Thymus (tissue), 11 donors: ENCODE data around the gene FNDC10. TPM values are rescaled to one million over a fixed set of nuclear protein-coding genes. Genes with fewer than 3 reads are reported as not detected.
A peak's percentile ranks its signal among the peaks of the same experiment; 100 is the strongest.

Experiments
- DNase-seq, 9 donors: peaks; one replicate each; pipeline ENCODE4 v3.0.0-alpha.2; 2013; ENCODE audit warnings: low spot score in 9 of 9, low read depth in 6 of 9, missing footprints in 1 of 9
- H3K27ac ChIP-seq, 2 donors: one replicate each; pipeline ENCODE4 v1.5.1; 2013; ENCODE audit warnings: control low read depth in 1 of 2, low read depth in 1 of 2, low read length in 1 of 2, mild to moderate bottlenecking in 1 of 2, moderate library complexity in 1 of 2
- H3K27me3 ChIP-seq, 2 donors: one replicate each; pipeline ENCODE4 v1.5.1; 2013; ENCODE audit warnings: low read length in 1 of 2; ENCODE audit not compliant: control insufficient read depth in 2 of 2, insufficient read depth in 1 of 2
- H3K36me3 ChIP-seq, 2 donors: one replicate each; pipeline ENCODE4 v1.5.1; 2013; ENCODE audit warnings: low read length in 1 of 2, mild to moderate bottlenecking in 1 of 2, moderate library complexity in 1 of 2; ENCODE audit not compliant: control insufficient read depth in 2 of 2, insufficient read depth in 2 of 2
- H3K4me1 ChIP-seq, 2 donors: one replicate each; pipeline ENCODE4 v1.5.1; 2013; ENCODE audit warnings: low read length in 2 of 2; ENCODE audit not compliant: control insufficient read depth in 2 of 2, insufficient read depth in 2 of 2
- H3K4me3 ChIP-seq, 2 donors: one replicate each; pipeline ENCODE4 v1.5.1; 2013; ENCODE audit warnings: low read length in 2 of 2, control low read depth in 1 of 2, mild to moderate bottlenecking in 1 of 2
- H3K9me3 ChIP-seq, 2 donors: one replicate each; pipeline ENCODE4 v1.5.1; 2013; ENCODE audit warnings: low read length in 1 of 2, mild to moderate bottlenecking in 1 of 2; ENCODE audit not compliant: control insufficient read depth in 2 of 2, insufficient read depth in 1 of 2
- WGBS: extraction: QIAGEN DNeasy Blood & Tissue Kit; methylation state at CpG from one replicate; pipeline ENCODE4 v1.1.7; 2013; 5-methylcytosine and 5-hydroxymethylcytosine counted together
- polyA plus RNA-seq: library from polyadenylated mRNA; stranded (reverse); fragments of 200-250 nt; gene quantifications from one replicate; pipeline ENCODE4 v1.2.3, GENCODE V29; 2013
- total RNA-seq: library from RNA; stranded (reverse); fragments of 120-200 nt; gene quantifications from one replicate; pipeline ENCODE4 v1.2.4, GENCODE V29; 2013
- donor health status: healthy.

FNDC10 gene
- total and polyA plus RNA-seq, 2 donors: 0.24 to 0.80 TPM

DNA sequence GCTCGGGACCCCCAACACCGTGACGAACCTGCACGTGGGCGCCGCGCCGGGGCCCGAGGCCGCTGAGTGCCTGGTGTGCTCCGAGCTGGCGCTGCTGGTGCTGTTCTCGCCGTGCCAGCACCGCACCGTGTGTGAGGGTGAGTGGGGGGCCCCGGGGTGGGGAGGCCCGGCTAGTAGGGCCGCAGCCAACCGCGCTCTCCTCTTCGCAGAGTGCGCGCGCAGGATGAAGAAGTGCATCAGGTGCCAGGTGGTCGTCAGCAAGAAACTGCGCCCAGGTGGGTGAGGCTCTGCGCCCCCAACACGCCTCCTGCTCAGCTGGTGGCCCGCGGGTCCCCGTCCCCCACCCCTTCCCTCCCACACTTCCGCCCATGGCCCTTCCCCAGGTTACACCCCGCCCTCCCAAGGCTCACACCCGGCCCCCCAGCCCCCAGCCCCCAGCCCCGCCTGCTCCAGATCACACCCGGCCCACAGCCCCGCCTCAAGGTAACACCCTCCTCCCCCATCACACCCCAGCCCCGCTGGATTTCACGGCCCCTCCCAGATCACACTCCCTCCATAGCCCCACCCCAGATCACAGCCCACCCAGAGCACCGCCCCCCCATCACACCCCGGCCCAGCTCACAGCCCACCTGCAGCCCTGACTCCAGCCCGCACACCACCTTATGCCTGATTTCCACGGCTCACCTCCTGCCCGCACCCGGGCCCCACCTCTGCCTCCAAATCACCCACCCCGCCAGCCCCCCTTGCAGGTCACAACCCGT lies 29.7 kb upstream of the FNDC10 start:
- DNase-seq: peak; percentile 59 to 91 (median 73)
- Histone ChIP-seq H3K4me1 (peaks cover 12 to 36% of the 10 kb centered on the region in 2 donors), H3K9me3 (no peaks in the 10 kb centered on the region), H3K27me3 (peaks cover 16 to 21% of the 10 kb centered on the region in 2 donors), H3K36me3 (peaks cover 7 to 16% of the 10 kb centered on the region in 2 donors), H3K4me3 (peak overlapping the region; percentile 51 to 65), H3K27ac (peak overlapping the region; percentile 96)
- WGBS: 16% methylated on average over 47 of the region's 48 CpGs

DNA sequence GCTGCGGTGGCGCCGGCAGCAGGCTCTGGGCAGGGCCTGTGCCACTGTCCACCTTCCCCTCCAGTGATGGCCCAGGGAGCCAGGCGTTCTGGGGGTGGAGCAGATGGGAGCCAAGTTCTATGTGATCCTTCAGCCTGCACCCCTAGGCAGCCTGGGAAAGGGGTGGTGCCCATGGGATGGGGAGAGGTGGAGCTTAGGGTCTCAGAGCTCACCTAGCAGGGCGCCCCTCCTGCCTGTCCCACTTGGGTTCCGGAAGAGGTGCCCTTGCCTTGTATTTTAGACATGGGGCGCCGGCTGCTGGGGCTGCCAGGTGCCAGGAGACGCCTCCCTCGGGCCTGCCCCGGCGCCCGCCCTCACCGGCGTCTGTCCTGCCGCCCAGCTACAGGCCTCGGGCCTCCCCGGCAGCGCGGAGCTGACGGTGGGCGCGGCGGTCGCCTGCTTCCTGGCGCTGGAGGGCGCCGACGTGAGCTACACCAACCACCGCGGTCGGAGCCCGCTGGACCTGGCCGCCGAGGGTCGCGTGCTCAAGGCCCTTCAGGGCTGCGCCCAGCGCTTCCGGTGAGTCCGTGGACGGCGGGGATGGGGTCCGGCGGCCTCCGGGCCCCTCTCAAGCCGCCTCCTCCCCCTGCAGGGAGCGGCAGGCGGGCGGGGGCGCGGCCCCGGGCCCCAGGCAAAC lies 29.0 kb upstream of the FNDC10 start:
- peaks cover 12 to 36% of the 10 kb centered on the region in 2 donors for H3K4me1 ChIP-seq
- H3K27ac ChIP-seq: peak overlapping the region; percentile 96
- DNase-seq: peak in 3 of 9 donors; percentile 40 to 66 (median 44)
- peaks cover 16 to 21% of the 10 kb centered on the region in 2 donors for H3K27me3 ChIP-seq
- peak overlapping the region; percentile 51 to 65 for H3K4me3 ChIP-seq
- 31% methylated on average over 53 of the region's 53 CpGs for WGBS
- H3K36me3 ChIP-seq: peaks cover 7 to 16% of the 10 kb centered on the region in 2 donors
- no peaks in the 10 kb centered on the region for H3K9me3 ChIP-seq

DNA sequence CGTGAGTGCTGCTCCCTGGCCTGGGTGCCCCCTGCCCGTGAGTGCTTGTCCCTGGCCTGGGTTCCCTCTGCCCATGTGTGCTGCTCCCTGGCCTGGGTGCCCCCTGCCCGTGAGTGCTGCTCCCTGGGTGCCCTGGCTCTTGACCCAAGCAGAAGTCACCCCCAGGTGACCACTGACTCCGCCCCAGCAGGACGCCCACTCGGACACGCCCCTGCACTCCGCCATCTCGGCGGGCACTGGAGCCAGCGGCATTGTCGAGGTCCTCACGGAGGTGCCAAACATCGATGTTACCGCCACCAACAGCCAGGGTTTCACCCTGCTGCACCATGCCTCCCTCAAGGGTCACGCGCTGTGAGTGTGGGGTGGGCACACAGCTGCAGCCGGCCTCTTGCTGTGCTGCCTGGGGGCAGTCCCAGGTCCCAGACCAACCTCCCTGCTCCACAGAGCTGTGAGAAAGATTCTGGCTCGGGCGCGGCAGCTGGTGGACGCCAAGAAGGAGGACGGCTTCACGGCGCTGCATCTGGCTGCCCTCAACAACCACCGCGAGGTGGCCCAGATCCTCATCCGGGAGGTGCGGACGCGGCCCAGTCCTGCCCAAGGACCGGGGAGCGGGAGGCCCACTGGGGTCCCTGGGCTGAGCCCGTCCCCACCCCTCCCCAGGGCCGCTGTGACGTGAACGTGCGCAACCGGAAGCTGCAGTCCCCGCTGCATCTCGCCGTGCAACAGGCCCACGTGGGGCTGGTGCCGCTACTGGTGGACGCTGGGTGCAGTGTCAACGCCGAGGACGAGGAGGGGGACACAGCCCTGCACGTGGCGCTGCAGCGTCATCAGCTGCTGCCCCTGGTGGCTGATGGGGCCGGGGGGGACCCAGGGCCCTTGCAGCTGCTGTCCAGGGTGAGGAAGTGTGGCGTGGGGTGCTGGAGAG lies 28.2 kb upstream of the FNDC10 start:
- peak overlapping the region; percentile 51 to 65 for H3K4me3 ChIP-seq
- WGBS: 98% methylated on average over 53 of the region's 53 CpGs
- peaks cover 16 to 21% of the 10 kb centered on the region in 2 donors for H3K27me3 ChIP-seq
- peak overlapping the region in 1 of 2 donors; percentile 96 for H3K27ac ChIP-seq
- H3K36me3 ChIP-seq: peaks cover 7 to 16% of the 10 kb centered on the region in 2 donors
- H3K4me1 ChIP-seq: peaks cover 12 to 36% of the 10 kb centered on the region in 2 donors
- H3K9me3 ChIP-seq: no peaks in the 10 kb centered on the region
- DNase-seq: no peak

DNA sequence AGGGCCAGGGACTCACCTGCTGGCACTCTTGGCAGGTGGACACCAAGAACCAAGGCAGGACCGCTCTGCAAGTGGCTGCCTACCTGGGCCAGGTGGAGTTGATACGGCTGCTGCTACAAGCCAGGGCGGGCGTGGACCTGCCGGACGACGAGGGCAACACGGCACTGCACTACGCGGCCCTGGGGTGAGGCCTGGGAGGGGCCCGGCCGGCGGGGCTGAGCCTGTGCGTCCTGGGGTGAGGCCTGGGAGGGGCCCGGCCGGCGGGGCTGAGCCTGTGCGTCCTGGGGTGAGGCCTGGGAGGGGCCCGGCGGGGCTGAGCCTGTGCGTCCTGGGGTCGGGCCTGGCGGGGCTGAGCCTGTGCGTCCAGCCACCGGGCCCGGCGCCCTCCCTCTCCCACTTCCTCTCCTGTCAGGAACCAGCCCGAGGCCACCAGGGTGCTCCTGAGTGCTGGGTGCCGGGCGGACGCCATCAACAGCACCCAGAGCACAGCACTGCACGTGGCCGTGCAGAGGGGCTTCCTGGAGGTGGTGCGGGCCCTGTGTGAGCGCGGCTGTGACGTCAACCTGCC lies 27.4 kb upstream of the FNDC10 start:
- H3K27me3 ChIP-seq: peaks cover 16 to 20% of the 10 kb centered on the region in 2 donors
- peaks cover 7 to 16% of the 10 kb centered on the region in 2 donors for H3K36me3 ChIP-seq
- no peak overlapping the region for H3K4me3 ChIP-seq
- no peak overlapping the region for H3K27ac ChIP-seq
- H3K9me3 ChIP-seq: no peaks in the 10 kb centered on the region
- no peak for DNase-seq
- 95% methylated on average over 37 of the region's 37 CpGs for WGBS
- peaks cover 12 to 36% of the 10 kb centered on the region in 2 donors for H3K4me1 ChIP-seq

DNA sequence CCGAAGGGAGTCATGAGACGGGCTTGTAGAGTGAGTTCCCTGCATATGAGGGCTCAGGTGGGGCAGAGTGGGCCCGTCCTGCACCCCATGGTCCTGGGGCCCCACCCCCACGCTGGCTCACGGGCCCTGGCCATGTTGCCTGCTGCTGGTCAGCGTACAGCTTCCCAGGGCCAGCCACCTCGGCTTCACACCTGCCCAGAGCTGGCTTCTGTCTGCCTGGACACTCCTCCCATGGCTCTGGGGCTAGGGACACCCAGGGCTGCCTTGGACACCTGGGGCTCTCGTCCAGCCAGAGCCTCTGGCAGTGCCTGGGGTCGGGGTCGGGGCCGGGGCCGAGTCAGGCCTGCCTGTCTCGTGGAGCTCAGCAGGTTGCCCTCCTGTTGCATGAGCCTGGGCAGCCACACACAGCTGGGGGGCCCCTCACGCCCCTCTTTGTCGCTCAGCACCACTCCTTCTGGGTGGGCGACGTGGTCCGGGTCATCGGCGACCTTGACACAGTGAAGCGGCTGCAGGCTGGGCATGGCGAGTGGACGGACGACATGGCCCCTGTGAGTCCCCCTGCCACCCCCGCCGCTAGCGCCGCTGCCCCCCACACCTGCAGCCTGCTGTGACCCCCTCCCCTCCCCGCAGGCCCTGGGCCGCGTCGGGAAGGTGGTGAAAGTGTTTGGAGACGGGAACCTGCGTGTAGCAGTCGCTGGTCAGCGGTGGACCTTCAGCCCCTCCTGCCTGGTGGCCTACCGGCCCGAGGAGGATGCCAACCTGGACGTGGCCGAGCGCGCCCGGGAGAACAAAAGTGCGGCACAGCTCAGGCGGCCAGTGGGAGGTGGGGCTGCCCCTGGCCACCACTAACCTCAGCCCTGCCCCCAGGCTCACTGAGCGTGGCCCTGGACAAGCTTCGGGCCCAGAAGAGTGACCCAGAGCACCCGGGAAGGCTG lies 26.5 kb upstream of the FNDC10 start:
- no peak overlapping the region for H3K4me3 ChIP-seq
- peaks cover 8 to 12% of the 10 kb centered on the region in 2 donors for H3K27me3 ChIP-seq
- H3K27ac ChIP-seq: no peak overlapping the region
- H3K9me3 ChIP-seq: no peaks in the 10 kb centered on the region
- 97% methylated on average over 48 of the region's 48 CpGs for WGBS
- H3K4me1 ChIP-seq: peaks cover 9 to 29% of the 10 kb centered on the region in 2 donors
- no peak for DNase-seq
- peaks cover 7 to 16% of the 10 kb centered on the region in 2 donors for H3K36me3 ChIP-seq

DNA sequence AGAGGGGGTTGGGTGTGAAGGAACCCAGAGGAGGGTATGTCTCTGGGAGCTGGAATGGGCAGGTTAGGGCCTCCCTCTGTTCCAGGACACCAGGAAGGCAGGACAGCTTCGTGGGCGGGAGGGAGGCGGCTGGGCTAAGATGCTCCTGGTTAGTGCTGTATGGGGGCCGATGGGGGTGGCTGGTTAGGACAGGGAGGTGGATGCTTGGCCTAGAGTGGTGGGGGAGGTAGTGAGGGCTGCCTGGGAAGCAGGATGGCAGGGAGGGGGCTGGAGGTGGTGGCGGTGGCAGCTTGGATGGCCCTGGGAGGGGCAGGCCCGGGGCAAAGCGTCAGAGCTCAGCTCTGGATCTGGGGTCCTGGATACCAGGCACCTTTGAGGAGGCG lies 25.9 kb upstream of the FNDC10 start:
- H3K27ac ChIP-seq: no peak overlapping the region
- peaks cover 4 to 22% of the 10 kb centered on the region in 2 donors for H3K4me1 ChIP-seq
- H3K4me3 ChIP-seq: no peak overlapping the region
- H3K9me3 ChIP-seq: no peaks in the 10 kb centered on the region
- H3K27me3 ChIP-seq: peaks cover 2 to 5% of the 10 kb centered on the region in 2 donors
- H3K36me3 ChIP-seq: peaks cover 7 to 16% of the 10 kb centered on the region in 2 donors
- no peak for DNase-seq
- WGBS: 98% methylated on average over 8 of the region's 8 CpGs

DNA sequence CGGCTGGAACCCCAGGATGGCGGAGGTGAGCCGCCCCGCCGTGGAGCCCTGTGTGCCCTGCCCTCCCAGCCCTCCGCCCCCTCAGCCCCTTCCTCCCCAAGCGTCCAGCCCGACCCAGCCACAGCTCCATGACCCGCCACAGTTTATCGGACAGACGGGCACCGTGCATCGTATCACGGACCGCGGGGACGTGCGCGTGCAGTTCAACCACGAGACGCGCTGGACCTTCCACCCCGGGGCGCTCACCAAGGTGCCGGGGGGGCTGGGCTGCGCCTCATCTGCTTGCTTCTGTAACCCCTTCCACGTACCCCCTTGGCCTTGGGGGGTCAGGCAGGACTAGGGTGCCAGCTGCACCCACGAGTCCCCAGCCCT lies 25.5 kb upstream of the FNDC10 start:
- Histone ChIP-seq H3K27ac (no peak overlapping the region), H3K9me3 (no peaks in the 10 kb centered on the region), H3K4me1 (peaks cover under 1 to 18% of the 10 kb centered on the region in 2 donors), H3K4me3 (no peak overlapping the region), H3K27me3 (peaks cover 0 to under 1% of the 10 kb centered on the region in 2 donors), H3K36me3 (peaks cover 7 to 16% of the 10 kb centered on the region in 2 donors)
- DNase-seq: no peak
- 96% methylated on average over 28 of the region's 28 CpGs for WGBS
